DOHH2 (cell line): ENCODE results near the gene TTLL10.

Source experiments
- H3F3A ChIP-seq: fragments of 200-600 bp; sonication (generic), shearing (Covaris generic); 2 replicates; pipeline ENCODE4 v1.6.0; 2016; ENCODE audit warnings: antibody characterized with exemption, mild to moderate bottlenecking; ENCODE audit not compliant: control insufficient read depth, insufficient read depth
- H3K27ac ChIP-seq: fragments of 200-600 bp; sonication (generic); 2 replicates; pipeline ENCODE4 v1.5.1; 2014; ENCODE audit warnings: low read depth, mild to moderate bottlenecking, low read length, moderate library complexity
- H3K27me3 ChIP-seq: fragments of 200-600 bp; sonication (generic); 2 replicates; pipeline ENCODE4 v1.6.1; 2014; ENCODE audit warnings: mild to moderate bottlenecking, low read length, mixed read lengths; ENCODE audit not compliant: control insufficient read depth
- H3K36me3 ChIP-seq: fragments of 200-600 bp; sonication (generic); 2 replicates; pipeline ENCODE4 v1.6.1; 2014; ENCODE audit warnings: mild to moderate bottlenecking, low read length, moderate library complexity, mixed read lengths; ENCODE audit not compliant: control insufficient read depth
- H3K4me1 ChIP-seq: fragments of 200-600 bp; sonication (generic); 2 replicates; pipeline ENCODE4 v1.6.1; 2014; ENCODE audit warnings: mild to moderate bottlenecking, low read length, mixed read lengths; ENCODE audit not compliant: control insufficient read depth
- H3K4me2 ChIP-seq: fragments of 200-600 bp; sonication (generic); 2 replicates; pipeline ENCODE4 v1.6.0; 2014; ENCODE audit warnings: mild to moderate bottlenecking, low read length, moderate library complexity
- H3K4me3 ChIP-seq: fragments of 200-600 bp; sonication (generic); 2 replicates; pipeline ENCODE4 v1.5.1; 2014; ENCODE audit warnings: mild to moderate bottlenecking, low read length, mixed read lengths
- H3K79me2 ChIP-seq: fragments of 200-600 bp; sonication (generic); 2 replicates; pipeline ENCODE4 v1.6.1; 2014; ENCODE audit warnings: mild to moderate bottlenecking, low read length, mixed read lengths; ENCODE audit not compliant: control insufficient read depth
- H3K9me2 ChIP-seq: fragments of 200-600 bp; sonication (generic); replicated peaks from 2 replicates; pipeline ENCODE4 v1.6.1; 2014; ENCODE audit warnings: mild to moderate bottlenecking, low read length, mixed read lengths; ENCODE audit not compliant: control insufficient read depth
- H3K9me3 ChIP-seq: fragments of 200-600 bp; sonication (generic); 2 replicates; pipeline ENCODE4 v1.6.1; 2014; ENCODE audit warnings: antibody characterized with exemption, low read length, mixed read lengths; ENCODE audit not compliant: control insufficient read depth, insufficient read depth
- H4K20me1 ChIP-seq: fragments of 200-600 bp; sonication (generic); 2 replicates; pipeline ENCODE4 v1.6.0; 2014; ENCODE audit warnings: low read depth, mild to moderate bottlenecking, antibody characterized with exemption, low read length, moderate library complexity; ENCODE audit not compliant: control insufficient read depth, insufficient read depth
- CTCF ChIP-seq: fragments of 200-600 bp; sonication (generic); IDR thresholded peaks from one replicate; pipeline ENCODE4 v1.5.1; 2014; ENCODE audit warnings: antibody characterized with exemption, mild to moderate bottlenecking, low read depth, low read length; ENCODE audit not compliant: poor library complexity, severe bottlenecking
- EZH2phosphoT487 ChIP-seq: fragments of 200-600 bp; sonication (generic); IDR thresholded peaks from 2 replicates; pipeline ENCODE4 v1.6.1; 2017; ENCODE audit warnings: borderline replicate concordance, mild to moderate bottlenecking, antibody characterized with exemption, low read length, moderate library complexity, mixed read lengths

Gene TTLL10

GRCh38 chr1:1231400-1232207 is 57.9 kb downstream of the TTLL10 start, which contains the start of gene SDF4:
Gene SDF4, minus strand, starts transcription at chr1:1232001. Its CDS starts 3,229 bp downstream, at chr1:1228772.
- no peaks in the 10 kb centered on the region for H3K9me2 ChIP-seq
- H3K27me3 ChIP-seq, result no peaks in the 10 kb centered on the region
- H4K20me1 ChIP-seq, result no peaks in the 10 kb centered on the region; the same call in 1 of the 2 replicates
- peaks cover 83% of the 10 kb centered on the region for H3K79me2 ChIP-seq
- TF ChIP-seq CTCF, result no peak
- no peak for TF ChIP-seq EZH2phosphoT487
- peak within 1 kb of the TSS; percentile 92 for H3K4me3 ChIP-seq
- peaks cover 57% of the 10 kb centered on the region for H3K36me3 ChIP-seq
- H3K9me3 ChIP-seq, result no peaks in the 10 kb centered on the region
- peak within 1 kb of the TSS; percentile 82 for H3K4me2 ChIP-seq
- peak within 1 kb of the TSS; percentile 55 for H3K27ac ChIP-seq
- peaks cover 22% of the 10 kb centered on the region for H3K4me1 ChIP-seq
- H3F3A ChIP-seq, result no peaks in the 10 kb centered on the region

- peaks cover 52% of the 10 kb centered on the region for H3K36me3 ChIP-seq
These were observed 58.6 kb downstream of the TTLL10 start, which contains the start of gene B3GALT6 for GRCh38 chr1:1232208-1232795. Gene B3GALT6, plus strand, starts transcription at chr1:1232237. Its CDS starts 42 bp downstream, at chr1:1232279.

DNA sequence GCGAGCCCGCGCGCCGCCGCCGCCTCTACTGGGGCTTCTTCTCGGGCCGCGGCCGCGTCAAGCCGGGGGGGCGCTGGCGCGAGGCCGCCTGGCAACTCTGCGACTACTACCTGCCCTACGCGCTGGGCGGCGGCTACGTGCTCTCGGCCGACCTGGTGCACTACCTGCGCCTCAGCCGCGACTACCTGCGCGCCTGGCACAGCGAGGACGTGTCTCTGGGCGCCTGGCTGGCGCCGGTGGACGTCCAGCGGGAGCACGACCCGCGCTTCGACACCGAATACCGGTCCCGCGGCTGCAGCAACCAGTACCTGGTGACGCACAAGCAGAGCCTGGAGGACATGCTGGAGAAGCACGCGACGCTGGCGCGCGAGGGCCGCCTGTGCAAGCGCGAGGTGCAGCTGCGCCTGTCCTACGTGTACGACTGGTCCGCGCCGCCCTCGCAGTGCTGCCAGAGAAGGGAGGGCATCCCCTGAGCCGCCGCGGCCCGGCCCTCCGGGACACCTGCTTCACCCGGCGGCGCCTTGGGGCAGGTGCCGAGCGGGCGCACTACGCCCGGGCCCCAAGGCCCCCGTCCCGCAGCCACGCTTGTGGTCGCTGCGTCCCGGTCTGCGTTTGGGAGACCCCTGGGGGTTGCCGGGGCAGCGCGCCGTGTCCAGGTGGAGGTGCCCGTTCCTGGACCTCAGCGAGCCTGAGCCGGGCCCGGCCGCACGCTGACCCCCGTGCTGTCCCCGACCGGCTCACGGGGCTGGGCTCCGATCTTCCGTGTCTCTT is 59.3 kb downstream of the TTLL10 start:
- peak overlapping the region; percentile 82 for H3K4me2 ChIP-seq
- H3K4me1 ChIP-seq, result peaks cover 26% of the 10 kb centered on the region
- peaks cover 5% of the 10 kb centered on the region for H3K27me3 ChIP-seq
- H3K79me2 ChIP-seq, result peaks cover 71% of the 10 kb centered on the region
- H3K4me3 ChIP-seq, result peak overlapping the region; percentile 66
- H3K27ac ChIP-seq, result no peak overlapping the region
- no peaks in the 10 kb centered on the region for H3K9me3 ChIP-seq
- peaks cover 45% of the 10 kb centered on the region for H3K36me3 ChIP-seq
- H3F3A ChIP-seq, result no peaks in the 10 kb centered on the region
- no peaks in the 10 kb centered on the region for H3K9me2 ChIP-seq
- no peak for TF ChIP-seq CTCF
- H4K20me1 ChIP-seq, result no peaks in the 10 kb centered on the region; the same call in 1 of the 2 replicates

More at GRCh38 chr1:1232208-1232795, 58.6 kb downstream of the TTLL10 start, which contains the start of gene B3GALT6:
- H3K4me3 ChIP-seq, result peak within 1 kb of the TSS; percentile 92
- H3K9me2 ChIP-seq, result no peaks in the 10 kb centered on the region
- peak within 1 kb of the TSS; percentile 55 for H3K27ac ChIP-seq
- H3F3A ChIP-seq, result no peaks in the 10 kb centered on the region
- H3K79me2 ChIP-seq, result peaks cover 77% of the 10 kb centered on the region
- no peaks in the 10 kb centered on the region; the same call in 1 of the 2 replicates for H4K20me1 ChIP-seq
- peaks cover 22% of the 10 kb centered on the region for H3K4me1 ChIP-seq
- H3K27me3 ChIP-seq, result peaks cover under 1% of the 10 kb centered on the region; the same call in 1 of the 2 replicates
- TF ChIP-seq CTCF (no peak), EZH2phosphoT487 (no peak)
- peak within 1 kb of the TSS; percentile 82 for H3K4me2 ChIP-seq
- no peaks in the 10 kb centered on the region for H3K9me3 ChIP-seq
